ENCODE data around the gene ITPKB.
"Not testable (repeated sequence)": the region's sequence is repeated elsewhere in the genome, so short reads cannot be mapped to it uniquely, and the experiment has no call there.

Gene ITPKB

DNA sequence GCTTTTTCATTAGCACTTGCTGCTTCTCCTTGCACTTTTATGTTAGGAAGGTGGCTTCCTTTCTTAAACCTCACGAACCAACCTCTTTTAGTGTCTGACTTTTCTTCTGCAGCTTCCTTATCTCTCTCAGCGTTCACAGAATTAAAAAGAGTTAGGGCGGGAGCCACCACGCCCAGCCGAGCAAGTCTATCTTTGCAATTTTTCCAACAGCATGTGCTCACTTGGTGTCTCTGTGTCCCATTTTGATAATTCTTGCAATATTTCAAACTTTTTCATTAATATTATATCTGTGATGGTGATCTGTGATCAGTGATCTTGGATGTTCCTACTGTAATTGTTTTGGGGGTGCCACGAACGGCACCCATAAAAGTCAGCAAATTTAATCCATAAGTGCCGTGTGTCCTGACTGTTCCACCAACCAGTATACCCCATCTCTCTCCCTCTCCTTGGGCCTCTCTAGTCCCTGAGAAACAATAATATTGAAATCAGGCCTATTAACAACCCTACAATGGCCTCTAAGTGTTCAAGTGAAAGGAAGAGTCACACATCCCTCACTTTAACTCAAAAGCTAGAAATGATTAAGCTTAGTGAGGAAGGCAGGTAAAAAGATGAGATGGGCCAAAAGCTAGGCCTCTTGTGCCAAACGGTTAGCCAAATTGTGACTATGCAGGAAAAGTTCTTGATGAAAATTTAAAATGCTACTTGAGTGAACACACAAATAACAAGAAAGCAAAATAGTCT, 15.9 kb upstream of the ITPKB start:
- no peak for DNase-seq

DNA sequence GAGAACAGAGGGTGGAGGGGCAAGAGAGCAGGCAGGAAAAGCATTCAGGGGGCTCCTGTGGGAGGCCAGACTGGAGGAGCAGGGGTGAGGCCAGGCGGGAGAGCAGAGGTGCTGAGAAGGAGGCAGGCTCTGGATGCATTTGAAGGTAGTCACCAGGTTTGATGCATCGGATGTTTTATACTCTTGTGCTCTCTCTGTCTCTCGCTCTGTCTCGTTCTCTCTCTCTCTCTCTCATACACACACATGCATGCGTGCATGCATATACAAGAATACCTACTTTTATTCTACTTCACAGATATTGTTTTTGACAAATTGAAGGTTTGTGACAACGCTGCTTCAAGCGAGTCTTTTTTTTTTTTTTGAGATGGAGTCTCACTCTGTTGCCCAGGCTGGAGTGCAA, 15.0 kb upstream of the ITPKB start:
- DNase-seq, result no peak

DNA sequence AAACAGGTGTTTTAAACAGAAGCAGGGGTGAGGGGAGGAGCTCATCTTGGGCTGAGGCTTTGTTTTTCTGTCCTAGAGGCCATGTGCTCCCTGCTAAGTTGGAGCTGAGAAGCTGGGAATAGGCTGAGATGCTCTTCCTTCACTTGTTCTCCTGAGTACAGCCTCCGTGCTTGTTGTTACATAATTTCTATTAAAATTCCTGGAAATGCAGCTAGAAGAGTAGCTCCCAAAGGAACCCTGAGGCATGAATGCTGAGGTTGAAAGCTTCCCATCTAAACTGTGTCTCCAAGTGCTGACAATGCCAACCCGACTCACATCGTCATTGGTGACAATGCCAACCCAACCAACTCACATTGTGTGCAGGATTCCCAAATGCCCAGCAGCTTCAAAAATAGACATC, 12.6 kb upstream of the ITPKB start:
- DNase-seq, result no peak

DNA sequence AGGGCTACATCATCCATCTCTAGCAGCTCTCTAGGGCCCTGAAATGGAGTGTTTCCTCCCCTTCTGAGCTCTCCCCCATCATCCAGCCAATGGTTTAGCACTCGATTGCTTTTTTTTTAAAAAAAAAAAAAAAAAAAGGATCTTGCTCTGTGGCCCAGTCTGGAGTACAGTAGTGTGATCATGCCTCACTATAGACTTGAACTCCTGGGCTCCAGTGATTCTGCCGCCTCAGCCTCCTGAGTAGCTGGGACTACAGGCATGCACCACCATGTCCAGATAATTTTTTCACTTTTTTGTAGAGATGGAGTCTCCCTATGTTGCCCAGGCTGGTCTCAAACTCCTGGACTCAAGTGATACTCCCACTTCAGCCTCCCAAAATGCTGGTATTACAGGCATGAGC, 12.1 kb upstream of the ITPKB start:
- no peak for DNase-seq

DNA sequence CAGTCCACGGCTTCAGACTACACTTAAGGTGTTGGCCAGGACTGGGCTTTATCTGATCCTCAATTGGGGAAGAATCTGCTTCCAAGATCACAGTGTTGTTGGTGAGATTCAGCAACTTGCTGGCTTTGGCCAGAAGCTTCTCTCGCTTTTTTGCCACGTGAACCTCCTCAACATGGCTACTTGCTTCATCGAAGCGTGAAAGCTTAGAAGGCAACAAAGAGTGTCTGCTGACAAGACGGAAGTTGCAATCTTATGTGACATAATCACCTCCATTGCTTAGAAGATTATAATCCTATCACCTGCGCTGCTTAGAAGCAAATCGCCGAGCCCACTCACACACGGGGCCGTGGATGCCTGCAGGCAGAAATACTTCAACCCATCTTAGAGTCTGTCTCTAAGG, 10.4 kb upstream of the ITPKB start:
- no peak for DNase-seq

DNA sequence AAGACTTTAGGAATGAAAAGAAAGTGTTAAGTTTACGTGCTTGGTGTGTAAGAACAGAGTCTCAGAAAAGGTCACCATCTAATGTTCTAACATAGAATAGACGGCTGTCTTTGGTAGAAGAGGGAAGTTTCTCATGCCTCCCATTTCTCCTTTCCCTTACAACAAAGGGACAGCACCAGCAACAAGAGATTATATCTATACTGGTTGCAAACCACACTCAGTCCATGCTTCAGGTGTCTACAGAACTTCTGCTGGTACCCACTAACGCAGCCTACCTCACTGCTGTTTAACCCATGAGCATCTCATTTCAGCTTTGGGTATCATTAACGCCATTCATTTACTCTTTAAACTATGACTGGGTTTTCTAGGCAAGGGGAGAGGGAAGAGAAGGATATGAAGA, 9.2 kb upstream of the ITPKB start:
- no peak for DNase-seq

DNA sequence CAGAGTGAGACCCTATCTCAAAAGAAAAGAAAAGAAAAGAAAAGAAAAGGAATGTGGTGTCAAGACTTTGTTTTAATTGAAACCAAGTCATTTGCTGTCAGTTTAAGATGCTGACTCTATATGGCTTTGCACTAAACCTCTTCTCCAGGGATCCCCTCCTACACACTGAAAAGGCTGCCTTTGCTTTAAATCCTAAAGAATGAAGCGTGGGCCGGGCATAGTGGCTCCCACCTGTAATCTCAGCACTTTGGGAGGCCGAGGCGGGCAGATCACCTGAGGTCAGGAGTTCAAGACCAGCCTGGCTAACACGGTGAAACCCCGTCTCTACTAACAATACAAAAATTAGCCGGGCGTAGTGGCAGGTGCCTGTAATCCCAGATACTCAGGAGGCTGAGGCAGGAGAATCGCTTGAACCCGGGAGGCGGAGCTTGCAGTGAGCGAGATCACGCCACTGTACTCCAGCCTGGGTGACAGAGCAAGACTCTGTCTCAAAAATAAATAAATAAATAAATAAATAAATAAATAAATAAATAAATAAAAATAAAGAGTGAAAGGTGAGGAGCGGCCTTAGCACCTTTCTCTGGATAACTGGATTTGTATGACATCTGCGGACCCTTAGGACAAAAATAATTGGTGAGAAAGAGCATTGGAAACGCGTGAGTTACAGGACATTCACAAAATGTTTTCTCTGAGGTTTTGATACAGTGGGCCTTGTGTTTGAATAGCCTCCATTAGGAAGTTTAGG, 8.6 kb upstream of the ITPKB start:
- not testable (repeated sequence) for DNase-seq

DNA sequence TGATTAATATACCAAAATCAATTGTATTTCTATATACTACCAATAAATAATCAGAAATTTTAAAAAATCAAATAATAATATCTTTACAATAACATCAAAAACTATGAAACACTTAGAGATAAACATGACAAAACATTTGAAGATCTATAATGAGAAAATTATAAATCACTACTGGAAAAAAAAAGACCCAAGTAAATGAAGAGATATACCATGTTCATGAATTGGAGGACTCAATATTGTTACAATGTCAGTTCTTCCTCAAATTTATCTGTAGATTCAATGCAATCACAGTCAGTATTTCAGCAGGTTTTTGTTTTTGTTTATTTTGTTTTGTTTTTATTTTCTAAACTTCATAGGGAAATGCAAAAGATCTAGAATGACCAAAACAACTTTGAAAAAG, 4.2 kb upstream of the ITPKB start:
- DNase-seq, result no peak

DNA sequence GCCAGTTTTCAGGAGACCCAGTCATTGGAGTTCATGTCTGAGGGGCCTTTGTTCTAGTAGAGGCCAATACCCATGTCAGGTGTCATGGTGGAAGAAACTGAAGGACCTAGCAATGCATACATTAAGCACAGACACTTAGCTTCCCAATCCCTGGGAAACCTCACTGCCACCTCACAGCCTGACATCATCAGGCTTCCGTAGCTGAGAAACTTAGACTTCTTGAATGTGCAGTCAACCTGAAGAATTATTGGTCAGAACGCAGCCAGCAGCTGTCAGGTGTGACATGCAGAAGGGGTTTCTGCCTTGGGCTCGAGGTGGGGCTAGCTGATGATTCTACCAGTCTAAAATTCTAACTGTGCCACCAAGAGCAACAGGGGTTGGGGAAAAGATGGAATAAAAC, 1.9 kb upstream of the ITPKB start:
- DNase-seq, result no peak

DNA sequence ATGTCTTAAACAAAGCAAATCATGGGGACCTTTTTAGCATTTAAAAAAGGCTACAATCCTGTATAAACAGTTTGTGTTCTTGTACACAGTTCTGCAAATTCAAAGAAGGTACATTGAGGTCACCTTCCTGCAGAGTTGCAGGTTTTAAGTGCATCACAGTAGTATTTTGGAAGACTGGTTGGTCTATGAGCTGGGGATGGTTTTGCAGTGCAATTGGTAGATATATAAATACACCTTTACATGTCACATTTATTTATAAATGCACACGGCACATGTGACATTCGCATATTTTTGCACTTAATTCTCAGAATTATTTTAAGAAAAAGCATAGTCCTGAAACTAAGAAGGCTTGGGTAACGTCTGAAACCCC, 599 bp upstream of the ITPKB start:
- DNase-seq, result no peak

DNA sequence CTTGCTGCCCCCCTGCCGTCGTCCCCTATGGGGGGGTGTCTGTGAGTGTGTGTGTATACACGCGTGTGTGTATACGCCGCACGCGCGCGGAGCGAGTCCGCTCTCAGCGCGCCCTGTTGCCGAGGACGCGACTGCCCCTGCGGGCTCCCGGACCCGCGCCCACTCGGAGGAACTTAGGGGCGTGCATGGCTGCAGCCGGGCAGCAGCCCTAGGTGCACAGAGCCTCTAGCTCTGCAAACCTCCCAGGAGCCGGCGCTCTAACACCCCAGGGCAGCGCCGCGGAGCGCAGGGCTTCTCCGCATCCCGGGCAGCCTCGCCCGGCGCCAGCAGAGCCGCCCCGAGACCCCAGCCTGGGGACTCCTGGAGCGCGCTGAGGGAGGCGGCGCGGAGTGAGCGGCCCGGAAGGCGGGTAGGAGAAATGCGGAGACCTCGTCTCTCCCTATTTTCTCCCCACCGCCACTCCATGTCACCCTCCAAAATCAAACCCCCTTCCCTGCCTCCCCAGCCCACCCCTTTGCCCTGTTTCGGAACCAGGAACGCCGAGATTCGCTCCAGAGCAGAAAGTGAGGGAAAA, 574 bp downstream of the ITPKB start:
- DNase-seq, result peak; percentile 69

DNA sequence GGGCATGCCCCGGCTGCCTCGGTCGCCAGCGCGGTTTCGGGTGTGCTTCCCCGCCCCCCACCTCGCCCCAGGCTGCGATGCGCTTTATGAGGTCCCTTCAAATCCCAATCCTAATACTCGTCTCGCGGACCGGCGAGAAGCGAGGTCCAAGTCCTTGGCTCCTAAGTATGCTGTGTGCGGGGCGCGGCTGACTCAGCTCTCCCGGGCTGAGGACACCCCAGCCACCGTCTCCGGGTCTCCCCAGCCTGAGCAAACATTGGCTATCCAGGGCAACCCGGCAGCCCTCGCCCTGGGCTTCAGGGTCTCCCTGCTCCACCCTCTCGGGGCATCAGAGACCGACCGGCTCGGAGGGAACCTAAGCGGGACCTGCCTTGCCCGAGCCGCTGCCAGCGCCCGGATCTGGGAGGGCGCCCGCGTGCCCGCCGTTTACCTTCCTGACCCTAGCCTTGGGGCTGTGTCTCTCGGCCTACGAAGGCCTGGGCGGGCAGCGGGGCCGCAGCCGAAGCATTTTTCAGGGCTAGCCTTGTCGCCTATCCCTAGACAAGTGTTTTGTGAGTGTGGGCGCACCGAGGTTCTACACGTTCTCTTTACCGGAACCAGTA, 1.2 kb downstream of the ITPKB start:
- peak; percentile 67 for DNase-seq

DNA sequence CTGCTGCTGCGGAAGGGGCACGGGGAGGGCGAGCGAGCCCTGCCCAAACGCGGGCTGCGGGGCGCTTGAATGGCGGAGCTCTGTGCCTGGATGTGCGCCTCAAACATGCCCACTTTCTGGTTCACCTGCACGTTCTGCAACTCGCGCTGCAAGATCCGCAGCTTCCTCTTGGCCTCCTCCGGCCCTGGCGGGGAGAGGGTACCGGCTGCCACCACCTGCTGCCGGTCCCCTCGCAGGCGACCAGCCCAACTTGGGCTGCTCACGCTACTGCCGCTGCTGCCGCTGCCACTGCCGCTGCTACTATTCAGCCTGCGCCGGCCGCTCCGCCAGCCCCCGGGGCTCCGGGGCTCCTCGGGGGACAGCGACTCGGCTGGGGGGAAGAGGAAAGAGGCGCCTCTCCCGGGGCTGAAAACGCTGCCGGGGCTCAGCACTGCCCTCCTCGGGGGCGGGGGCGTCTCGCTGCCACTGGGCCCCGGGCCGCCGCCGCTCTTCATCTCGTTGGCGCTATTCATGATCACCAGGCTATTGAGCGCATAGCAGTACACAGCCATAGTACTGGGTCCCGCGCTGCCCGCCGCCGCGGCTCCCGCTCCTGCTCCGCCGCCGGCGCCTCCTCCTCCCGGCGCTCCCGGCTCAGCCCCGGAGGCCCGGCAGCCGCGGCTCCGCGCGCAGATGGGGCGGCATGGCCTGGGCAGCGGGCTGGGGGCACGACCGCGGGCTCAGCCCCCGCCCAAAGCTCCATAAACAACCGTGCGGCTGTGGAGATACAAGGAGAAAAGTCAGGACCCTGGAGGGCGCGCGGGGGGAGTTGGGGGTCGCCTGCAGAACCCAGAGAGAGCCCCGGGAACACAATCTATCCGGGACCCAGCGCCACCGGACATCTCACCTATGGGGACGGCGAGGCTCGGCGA, 1.9 kb downstream of the ITPKB start:
- DNase-seq, result peak; percentile 63

DNA sequence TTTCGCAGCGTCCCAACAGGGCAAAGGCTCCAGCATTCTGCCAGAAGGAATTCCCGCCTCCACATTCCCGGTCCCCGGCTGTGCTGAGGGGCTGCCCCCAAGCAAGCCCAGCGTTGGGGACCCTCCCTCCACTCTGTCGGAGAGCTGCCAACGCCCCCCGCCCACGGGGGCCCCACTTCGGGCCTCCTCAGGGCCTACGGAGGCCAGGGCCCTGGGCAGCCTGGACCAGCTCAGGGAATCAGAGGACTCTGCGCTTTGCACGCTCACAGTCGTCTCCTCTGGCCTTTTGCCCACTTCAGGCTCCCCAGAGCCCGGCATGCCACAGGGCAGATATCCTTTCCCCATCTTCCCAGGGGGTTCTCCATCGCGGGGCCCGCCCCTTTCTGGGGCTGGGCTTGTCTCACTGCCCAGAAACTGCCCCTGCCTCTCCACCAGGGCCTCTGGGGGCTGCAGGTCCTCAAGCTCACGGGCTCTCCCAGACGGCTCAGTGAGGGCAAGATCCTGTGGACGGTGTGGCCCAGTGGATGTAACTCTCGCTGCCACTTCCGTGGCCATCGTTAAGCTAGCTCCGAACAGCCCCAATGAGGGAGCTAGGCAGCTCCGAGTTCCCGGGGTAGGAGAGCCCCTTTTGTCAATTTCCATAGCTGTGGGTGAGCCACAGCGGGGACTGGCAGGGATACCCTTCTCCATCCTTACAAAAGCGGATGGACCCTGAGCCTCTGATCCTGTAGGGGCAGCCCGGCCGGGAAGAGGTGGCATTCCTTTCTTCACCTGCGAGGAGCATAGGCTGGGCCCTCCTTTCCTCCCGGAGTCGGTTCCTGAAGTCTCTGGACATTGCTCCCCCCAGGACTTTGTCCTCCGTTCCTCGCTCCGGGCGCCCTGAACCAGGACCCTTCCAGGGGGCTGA, 2.8 kb downstream of the ITPKB start:
- no peak for DNase-seq

DNA sequence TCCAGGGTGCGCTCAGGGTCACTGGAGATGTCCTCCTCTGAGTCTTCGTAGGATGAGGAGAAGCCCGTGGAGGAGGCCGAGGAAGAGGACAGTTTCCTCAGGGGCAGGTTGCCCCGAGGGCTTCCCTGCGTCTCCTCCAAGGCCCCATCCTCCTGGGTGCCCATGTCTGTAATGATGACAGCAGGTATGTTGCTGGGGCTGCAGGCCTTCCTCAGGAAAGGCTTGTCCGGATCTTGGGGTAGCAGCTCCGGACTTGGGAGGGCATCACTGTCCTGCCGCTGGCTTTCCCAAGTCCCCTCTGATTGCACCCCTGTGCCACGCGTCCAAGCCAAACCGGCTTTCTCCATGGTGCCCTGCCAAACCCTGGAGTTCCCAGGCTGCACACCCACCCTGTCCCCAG, 3.5 kb downstream of the ITPKB start:
- no peak for DNase-seq

DNA sequence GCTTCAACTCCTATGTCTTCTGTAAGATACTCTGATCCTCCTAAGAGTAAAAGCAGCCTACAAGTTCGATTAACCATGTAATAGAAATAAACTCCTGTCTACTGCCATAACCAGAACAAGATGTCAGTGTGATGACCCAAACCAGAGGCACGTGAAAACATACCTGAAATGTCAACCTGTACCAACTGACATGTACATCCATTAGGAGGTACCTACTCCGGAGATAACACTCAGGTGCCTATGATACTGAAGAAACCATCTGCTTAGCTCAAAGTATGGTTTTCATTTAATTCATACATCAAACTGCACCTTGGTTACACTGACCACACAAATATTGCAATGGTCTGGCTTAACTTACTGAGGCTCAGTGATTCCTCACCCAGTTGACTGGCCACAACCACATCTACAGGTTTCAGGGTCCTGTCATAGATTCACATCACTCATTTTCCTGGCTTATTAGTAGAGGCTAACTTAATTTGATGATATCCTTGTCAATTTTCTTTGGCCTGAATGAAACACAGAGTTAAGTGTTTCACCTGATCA, 4.4 kb downstream of the ITPKB start:
- DNase-seq, result no peak

DNA sequence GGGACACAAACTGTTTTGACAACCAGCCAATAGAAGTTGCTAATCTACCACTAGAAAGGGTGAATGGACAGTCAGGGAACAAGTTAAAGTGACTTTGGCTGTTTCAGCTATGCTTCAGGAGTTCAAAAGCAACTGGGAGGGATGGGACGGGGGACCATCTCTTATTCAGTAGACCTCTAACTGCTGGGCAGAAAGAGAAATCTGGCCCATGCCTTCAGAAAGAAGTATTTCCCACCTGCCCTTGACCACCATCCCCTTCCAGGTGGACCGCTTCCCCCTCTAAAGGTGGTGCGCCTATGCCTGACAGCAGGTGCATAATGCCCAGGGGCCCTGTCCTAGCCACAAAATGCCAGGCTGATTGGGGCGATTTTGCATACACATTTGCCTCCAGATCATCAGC, 5.2 kb downstream of the ITPKB start:
- no peak for DNase-seq

DNA sequence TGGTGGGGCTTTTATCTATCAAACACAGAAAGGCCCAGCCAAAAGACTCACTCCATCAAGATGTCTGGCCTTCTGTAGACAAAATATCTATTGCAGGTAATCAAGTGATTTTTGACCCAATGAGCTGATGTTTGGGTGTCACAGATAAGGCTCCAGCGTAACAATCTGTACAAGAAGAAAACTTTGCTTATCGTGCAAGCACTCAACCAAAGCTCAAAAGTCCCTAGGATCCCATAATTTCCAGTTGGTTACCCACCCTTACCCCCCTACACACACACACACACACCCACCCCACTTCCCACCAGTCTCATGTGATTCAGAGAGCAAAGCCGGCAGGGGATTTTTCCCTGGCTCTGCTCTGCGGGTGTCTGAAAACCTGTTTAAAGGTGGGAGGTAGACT, 5.8 kb downstream of the ITPKB start:
- DNase-seq, result no peak

DNA sequence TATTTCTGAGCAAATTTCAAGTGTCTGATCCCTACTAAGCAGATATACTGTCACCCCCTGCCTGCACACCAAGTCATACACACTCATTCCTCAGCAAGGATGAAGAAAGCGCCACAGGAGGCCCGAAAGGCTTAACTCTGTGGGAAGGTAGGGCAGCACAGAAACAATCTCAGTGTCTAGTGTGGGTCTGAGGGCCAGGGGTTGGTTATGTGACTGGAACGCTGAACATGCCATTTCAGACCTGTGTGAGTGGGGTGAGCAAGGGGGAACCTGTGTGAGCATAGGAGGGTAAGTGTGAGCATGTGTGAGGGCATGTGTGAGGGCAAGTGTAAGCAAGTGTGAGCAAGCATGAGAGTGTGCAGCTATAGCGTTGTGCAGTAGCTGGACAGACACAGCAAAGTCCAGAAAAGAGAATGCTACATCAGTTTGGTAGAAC, 6.2 kb downstream of the ITPKB start:
- DNase-seq, result no peak

DNA sequence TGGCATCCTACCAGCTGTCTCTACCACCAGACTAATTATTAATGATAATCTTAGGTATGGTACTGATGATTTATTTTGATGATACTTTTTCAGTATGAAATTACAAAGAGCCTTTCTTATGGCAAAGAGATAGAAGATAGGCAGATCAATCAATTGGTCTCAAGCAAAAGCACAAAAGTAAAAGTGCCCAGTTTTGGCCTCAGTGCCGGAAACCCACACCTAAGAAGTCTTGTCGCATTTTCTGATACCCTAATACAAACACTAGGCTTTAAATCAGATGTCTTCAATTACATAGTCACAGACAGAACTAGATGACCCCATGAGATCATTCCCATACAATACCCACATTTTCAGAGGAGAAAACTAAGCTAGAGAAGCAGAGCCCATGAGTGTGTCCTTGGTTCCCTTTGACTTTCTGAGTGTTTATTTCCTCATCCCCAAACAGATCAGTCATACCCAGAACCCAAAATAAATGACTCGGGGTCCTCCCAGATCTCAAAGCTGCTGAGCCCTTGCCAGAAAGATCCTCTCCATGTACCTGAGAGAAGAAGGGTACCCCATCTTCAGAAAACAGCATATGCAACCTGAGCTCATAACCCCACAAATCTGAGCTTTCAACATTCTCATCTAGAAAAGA, 7.7 kb downstream of the ITPKB start:
- DNase-seq, result no peak

DNA sequence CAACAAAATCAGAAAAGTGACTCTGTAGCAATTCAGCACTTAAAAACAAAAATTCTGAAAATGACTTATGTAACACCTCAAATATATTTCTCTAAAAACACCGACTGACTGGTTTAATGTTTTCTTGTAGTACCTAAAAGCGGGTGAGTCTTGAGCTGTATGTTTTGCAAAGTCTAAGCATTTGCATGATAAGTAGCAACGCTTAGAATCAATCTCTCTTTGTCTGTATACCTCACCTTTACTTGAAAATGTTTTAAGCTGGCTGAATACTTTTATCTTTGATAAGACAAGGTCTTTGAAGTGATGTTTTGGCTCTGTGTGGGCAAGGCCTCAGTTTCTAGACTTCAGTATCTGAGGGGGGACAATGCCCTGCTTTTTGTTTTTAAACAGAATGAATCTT, 8.2 kb downstream of the ITPKB start:
- DNase-seq, result no peak
